ENCODE results near the gene KCNJ6. TPM values are rescaled to one million over a fixed set of nuclear protein-coding genes. Genes with fewer than 3 reads are reported as not detected.

KCNJ6 gene
- total and polyA plus RNA-seq, 9 of the 15 experiments (the other 6 are each of a cell fraction or from before 2014, with no cell fraction given): 0.06 to 0.21 (median 0.13) TPM; not detected in 1

DNA sequence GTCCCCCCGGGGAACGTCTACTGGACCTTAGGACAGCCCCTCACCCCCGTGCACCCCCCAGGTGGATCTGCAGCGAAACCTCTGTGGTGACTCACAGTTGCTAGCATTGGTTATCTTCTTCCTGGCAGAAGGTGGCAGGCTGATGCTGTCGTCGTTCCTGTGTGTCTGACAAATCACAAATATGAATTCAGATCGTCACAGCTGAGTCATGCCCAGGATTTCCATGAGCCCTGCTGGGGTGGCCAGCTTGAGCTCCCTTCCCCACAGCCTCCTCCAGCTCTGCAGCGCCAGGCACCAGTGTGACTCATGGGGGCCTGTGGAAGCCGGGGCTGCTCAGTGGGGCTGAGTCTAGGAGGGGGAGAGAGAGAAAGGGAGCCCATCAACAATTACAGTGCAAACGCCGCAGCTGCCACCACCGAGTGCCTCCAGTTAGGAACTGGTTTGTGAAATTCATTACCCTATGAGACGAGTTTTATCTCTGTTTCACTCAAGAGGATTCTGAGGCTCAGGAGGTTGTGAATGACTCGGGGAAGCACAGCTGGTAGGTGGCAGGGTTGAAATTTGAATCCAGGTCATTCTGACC, 351.8 kb downstream of the KCNJ6 start (continued):
- TF ChIP-seq NKRF (IDR thresholded peaks at IDR 0.05; ENCODE audit: borderline replicate concordance) (0 out of 2 replicates have a peak, but pooled peaks have one; percentile 46), C11orf30 (IDR thresholded peaks at IDR 0.05; ENCODE audit: low read depth) (peak; percentile 86), ZFP30 (CRISPR knock-in tag; IDR thresholded peaks at IDR 0.05; ENCODE audit: borderline replicate concordance) (no peak), MITF (IDR thresholded peaks at IDR 0.05) (no peak), PRDM10 (IDR thresholded peaks at IDR 0.05; ENCODE audit: partially characterized antibody) (no peak), ZNF347 (CRISPR knock-in tag; IDR thresholded peaks at IDR 0.05; ENCODE audit: low read depth) (no peak), ZSCAN29 (IDR thresholded peaks at IDR 0.05) (no peak), HDAC1 (IDR thresholded peaks at IDR 0.05) (peak in 1 of 2 experiments; percentile 67; a peak in 1 of 4 replicates), ETS2 (tag; IDR thresholded peaks at IDR 0.05; ENCODE audit: borderline replicate concordance, poor library complexity, severe bottlenecking) (no peak), ZBTB43 (CRISPR knock-in tag; IDR thresholded peaks at IDR 0.05) (no peak), ZZZ3 (IDR thresholded peaks at IDR 0.05) (no peak)
- TF ChIP-seq, protein P1, sequence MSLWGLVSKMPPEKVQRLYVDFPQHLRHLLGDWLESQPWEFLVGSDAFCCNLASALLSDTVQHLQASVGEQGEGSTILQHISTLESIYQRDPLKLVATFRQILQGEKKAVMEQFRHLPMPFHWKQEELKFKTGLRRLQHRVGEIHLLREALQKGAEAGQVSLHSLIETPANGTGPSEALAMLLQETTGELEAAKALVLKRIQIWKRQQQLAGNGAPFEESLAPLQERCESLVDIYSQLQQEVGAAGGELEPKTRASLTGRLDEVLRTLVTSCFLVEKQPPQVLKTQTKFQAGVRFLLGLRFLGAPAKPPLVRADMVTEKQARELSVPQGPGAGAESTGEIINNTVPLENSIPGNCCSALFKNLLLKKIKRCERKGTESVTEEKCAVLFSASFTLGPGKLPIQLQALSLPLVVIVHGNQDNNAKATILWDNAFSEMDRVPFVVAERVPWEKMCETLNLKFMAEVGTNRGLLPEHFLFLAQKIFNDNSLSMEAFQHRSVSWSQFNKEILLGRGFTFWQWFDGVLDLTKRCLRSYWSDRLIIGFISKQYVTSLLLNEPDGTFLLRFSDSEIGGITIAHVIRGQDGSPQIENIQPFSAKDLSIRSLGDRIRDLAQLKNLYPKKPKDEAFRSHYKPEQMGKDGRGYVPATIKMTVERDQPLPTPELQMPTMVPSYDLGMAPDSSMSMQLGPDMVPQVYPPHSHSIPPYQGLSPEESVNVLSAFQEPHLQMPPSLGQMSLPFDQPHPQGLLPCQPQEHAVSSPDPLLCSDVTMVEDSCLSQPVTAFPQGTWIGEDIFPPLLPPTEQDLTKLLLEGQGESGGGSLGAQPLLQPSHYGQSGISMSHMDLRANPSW (CRISPR knock-in tag; IDR thresholded peaks at IDR 0.05): no peak; the same call in 1 of the 2 replicates

Measured in K562 (cell line).